Panc1 (cell line): ENCODE data around the gene FPR3.

ENCODE experiments used
- POLR2AphosphoS5 ChIP-seq: IDR thresholded peaks from 2 replicates; pipeline ENCODE4 v1.6.1; 2012; ENCODE audit warnings: mild to moderate bottlenecking, low read depth, low read length, moderate library complexity
- SIN3A ChIP-seq: IDR thresholded peaks from 2 replicates; pipeline ENCODE4 v1.6.1; 2012; ENCODE audit warnings: low read depth, mild to moderate bottlenecking, low read length, moderate library complexity, borderline replicate concordance; ENCODE audit not compliant: insufficient read depth
- TCF7L2 ChIP-seq: IDR thresholded peaks from 2 replicates; pipeline ENCODE4 v1.6.1; 2011; ENCODE audit warnings: mild to moderate bottlenecking, low read depth, low read length, inconsistent platforms
- TF ChIP-seq, protein P1 (sequence below): fragments of 450-650 bp; IDR thresholded peaks from 2 replicates; pipeline ENCODE4 v1.5.1; 2017; ENCODE audit warnings: mild to moderate bottlenecking
- TF ChIP-seq, protein P2 (sequence below), 2 experiments: IDR thresholded peaks; 2 replicates each; pipeline ENCODE4 v1.6.1; 2011 to 2012; ENCODE audit warnings: low read depth in 2 of 2, control low read depth in 1 of 2, low read length in 1 of 2, mild to moderate bottlenecking in 1 of 2, moderate library complexity in 1 of 2; ENCODE audit not compliant: insufficient read depth in 1 of 2

DNA sequence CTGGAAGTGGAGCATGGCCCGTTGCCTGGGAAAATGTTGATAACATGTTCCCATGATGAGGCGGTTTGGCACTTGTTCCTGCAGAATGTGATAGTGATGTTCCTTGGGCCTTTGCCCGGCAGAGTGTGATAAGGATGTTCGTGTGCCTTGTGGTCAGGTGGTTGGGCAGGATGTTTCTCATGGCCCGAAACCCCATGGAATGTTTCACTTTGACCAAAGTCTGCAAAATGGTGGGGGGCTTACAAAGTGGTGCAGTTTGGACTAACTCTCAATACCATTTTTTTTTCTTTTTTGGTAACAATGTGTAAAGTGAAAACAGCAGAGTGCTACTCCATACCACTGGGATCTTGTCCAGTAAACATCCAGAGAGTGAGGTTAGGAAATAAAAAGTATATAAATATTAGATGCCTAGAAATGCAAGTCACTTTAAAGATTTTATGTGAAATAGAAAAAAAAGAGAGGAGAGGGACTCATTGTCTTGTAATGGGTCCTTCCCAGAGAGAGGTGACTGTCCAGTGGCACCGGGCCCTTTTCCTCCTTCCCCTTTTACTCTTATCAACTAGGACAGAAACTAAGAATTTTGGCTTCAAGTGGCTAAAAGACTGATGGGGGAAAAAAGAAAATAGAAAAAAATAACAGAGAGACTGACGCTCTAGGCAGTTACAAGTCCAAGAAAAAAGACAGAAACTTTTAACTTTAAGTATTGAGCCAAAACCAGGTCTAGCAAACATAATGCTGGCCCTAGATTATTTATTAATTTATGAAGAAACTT is 5.7 kb downstream of the FPR3 start:
- TF ChIP-seq, protein P1, sequence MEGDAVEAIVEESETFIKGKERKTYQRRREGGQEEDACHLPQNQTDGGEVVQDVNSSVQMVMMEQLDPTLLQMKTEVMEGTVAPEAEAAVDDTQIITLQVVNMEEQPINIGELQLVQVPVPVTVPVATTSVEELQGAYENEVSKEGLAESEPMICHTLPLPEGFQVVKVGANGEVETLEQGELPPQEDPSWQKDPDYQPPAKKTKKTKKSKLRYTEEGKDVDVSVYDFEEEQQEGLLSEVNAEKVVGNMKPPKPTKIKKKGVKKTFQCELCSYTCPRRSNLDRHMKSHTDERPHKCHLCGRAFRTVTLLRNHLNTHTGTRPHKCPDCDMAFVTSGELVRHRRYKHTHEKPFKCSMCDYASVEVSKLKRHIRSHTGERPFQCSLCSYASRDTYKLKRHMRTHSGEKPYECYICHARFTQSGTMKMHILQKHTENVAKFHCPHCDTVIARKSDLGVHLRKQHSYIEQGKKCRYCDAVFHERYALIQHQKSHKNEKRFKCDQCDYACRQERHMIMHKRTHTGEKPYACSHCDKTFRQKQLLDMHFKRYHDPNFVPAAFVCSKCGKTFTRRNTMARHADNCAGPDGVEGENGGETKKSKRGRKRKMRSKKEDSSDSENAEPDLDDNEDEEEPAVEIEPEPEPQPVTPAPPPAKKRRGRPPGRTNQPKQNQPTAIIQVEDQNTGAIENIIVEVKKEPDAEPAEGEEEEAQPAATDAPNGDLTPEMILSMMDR: no peak
- TF ChIP-seq TCF7L2 (no peak), POLR2AphosphoS5 (no peak), SIN3A (no peak)
- TF ChIP-seq, protein P2, sequence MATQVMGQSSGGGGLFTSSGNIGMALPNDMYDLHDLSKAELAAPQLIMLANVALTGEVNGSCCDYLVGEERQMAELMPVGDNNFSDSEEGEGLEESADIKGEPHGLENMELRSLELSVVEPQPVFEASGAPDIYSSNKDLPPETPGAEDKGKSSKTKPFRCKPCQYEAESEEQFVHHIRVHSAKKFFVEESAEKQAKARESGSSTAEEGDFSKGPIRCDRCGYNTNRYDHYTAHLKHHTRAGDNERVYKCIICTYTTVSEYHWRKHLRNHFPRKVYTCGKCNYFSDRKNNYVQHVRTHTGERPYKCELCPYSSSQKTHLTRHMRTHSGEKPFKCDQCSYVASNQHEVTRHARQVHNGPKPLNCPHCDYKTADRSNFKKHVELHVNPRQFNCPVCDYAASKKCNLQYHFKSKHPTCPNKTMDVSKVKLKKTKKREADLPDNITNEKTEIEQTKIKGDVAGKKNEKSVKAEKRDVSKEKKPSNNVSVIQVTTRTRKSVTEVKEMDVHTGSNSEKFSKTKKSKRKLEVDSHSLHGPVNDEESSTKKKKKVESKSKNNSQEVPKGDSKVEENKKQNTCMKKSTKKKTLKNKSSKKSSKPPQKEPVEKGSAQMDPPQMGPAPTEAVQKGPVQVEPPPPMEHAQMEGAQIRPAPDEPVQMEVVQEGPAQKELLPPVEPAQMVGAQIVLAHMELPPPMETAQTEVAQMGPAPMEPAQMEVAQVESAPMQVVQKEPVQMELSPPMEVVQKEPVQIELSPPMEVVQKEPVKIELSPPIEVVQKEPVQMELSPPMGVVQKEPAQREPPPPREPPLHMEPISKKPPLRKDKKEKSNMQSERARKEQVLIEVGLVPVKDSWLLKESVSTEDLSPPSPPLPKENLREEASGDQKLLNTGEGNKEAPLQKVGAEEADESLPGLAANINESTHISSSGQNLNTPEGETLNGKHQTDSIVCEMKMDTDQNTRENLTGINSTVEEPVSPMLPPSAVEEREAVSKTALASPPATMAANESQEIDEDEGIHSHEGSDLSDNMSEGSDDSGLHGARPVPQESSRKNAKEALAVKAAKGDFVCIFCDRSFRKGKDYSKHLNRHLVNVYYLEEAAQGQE (IDR thresholded peaks at IDR 0.05; ENCODE audit: insufficient read depth in 1 of 2, low read depth in 2 of 2, low read length in 1 of 2): no peak
